GM23248 (cell line): Measurements from ENCODE around the gene HTRA1.

ENCODE experiments used
- EZH2 ChIP-seq: fragments of 200-600 bp; sonication (generic); IDR thresholded peaks from 2 replicates; pipeline ENCODE4 v1.6.1; 2018; ENCODE audit warnings: antibody characterized with exemption, mild to moderate bottlenecking; ENCODE audit not compliant: insufficient read depth, poor library complexity, severe bottlenecking
- EZH2phosphoT487 ChIP-seq: fragments of 200-600 bp; sonication (generic); IDR thresholded peaks from 2 replicates; pipeline ENCODE4 v1.6.1; 2018; ENCODE audit warnings: antibody characterized with exemption, moderate library complexity, mild to moderate bottlenecking, low read depth; ENCODE audit not compliant: insufficient read depth

GRCh38 chr10:122449153-122449552, 12.2 kb upstream of the HTRA1 start:
- TF ChIP-seq EZH2 (no peak), EZH2phosphoT487 (no peak)
